Upper lobe of left lung (tissue), 4 donors: ENCODE results near the gene SLC7A10.

ENCODE experiments used
- EP300 ChIP-seq, 4 donors: sonication (generic); formaldehyde crosslinking; IDR thresholded peaks; one replicate each; pipeline ENCODE4 v1.5.1; 2017; ENCODE audit warnings: antibody characterized with exemption in 4 of 4, control low read depth in 2 of 4
- TF ChIP-seq, protein P1 (sequence below), 6 experiments: fragments of 450-650 bp in 4 of 6; fragments of 200-600 bp in 2 of 6; sonication (generic) in 2 of 6; IDR thresholded peaks; one replicate each; pipeline ENCODE4 v1.5.1; 2016 to 2019; ENCODE audit warnings: antibody characterized with exemption in 6 of 6

DNA sequence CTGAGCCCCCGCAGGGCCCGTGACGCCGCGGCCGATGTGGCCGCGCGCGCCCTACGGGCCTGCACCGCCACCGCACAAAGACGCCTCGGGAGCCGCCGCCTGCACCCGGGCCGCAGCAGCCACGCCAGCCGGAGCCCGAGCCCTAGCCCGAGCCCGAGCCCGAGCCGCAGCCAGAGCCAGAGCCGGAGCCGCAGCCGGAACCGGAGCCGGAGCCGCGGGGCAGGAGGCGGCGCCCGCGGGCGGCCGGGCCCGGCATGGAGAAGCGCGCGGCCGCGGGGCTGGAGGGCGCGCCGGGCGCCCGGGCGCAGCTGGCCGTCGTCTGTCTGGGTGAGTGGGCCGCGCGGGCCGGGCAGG is 31.1 kb downstream of the SLC7A10 start:
- TF ChIP-seq, protein P1, sequence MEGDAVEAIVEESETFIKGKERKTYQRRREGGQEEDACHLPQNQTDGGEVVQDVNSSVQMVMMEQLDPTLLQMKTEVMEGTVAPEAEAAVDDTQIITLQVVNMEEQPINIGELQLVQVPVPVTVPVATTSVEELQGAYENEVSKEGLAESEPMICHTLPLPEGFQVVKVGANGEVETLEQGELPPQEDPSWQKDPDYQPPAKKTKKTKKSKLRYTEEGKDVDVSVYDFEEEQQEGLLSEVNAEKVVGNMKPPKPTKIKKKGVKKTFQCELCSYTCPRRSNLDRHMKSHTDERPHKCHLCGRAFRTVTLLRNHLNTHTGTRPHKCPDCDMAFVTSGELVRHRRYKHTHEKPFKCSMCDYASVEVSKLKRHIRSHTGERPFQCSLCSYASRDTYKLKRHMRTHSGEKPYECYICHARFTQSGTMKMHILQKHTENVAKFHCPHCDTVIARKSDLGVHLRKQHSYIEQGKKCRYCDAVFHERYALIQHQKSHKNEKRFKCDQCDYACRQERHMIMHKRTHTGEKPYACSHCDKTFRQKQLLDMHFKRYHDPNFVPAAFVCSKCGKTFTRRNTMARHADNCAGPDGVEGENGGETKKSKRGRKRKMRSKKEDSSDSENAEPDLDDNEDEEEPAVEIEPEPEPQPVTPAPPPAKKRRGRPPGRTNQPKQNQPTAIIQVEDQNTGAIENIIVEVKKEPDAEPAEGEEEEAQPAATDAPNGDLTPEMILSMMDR (IDR thresholded peaks at IDR 0.05) = no peak
- no peak for TF ChIP-seq EP300 (IDR thresholded peaks at IDR 0.05)
